SK-N-SH (cell line): ENCODE results near the gene PANK4. TPM values are rescaled to one million over a fixed set of nuclear protein-coding genes. Genes with fewer than 3 reads are reported as not detected.

Experiments used
- CHD2 ChIP-seq: fragments of 150-350 bp; IDR thresholded peaks from 2 replicates; pipeline ENCODE4 v1.6.1; 2018; ENCODE audit warnings: low read length; ENCODE audit not compliant: partially characterized antibody
- EP300 ChIP-seq, 2 experiments: IDR thresholded peaks; 2 replicates each; pipeline versions ENCODE4 v1.4.0 to v1.6.1; 2012; ENCODE audit warnings: borderline replicate concordance in 1 of 2, low read depth in 1 of 2, low read length in 1 of 2
- GATA2 ChIP-seq: sonication (generic); formaldehyde crosslinking; IDR thresholded peaks from 2 replicates; pipeline ENCODE4 v1.5.0; 2020; ENCODE audit warnings: mild to moderate bottlenecking, missing genetic modification reagents
- JUND ChIP-seq: IDR thresholded peaks from 2 replicates; pipeline ENCODE4 v1.4.0; 2012
- polyA plus RNA-seq, 3 experiments: library from polyadenylated mRNA; depleted of rRNA; stranded (reverse); fragments of >200 nt; gene quantifications; 2 replicates each; pipeline ENCODE4 v1.2.3, GENCODE V29; 2012
- TF ChIP-seq, protein P1 (sequence below): fragments of 200-600 bp; sonication (generic); IDR thresholded peaks from 2 replicates; pipeline ENCODE4 v1.6.1; 2017; ENCODE audit warnings: antibody characterized with exemption, mild to moderate bottlenecking, moderate library complexity
- TF ChIP-seq, protein P2 (sequence below): IDR thresholded peaks from 2 replicates; pipeline ENCODE4 v1.6.1; 2012; ENCODE audit warnings: mild to moderate bottlenecking, low read depth, low read length, moderate library complexity

PANK4 gene
- polyA plus RNA-seq, 1 of the 3 experiments (the other 2 are of a cell fraction), result 16.6 TPM

- TF ChIP-seq, protein P1, sequence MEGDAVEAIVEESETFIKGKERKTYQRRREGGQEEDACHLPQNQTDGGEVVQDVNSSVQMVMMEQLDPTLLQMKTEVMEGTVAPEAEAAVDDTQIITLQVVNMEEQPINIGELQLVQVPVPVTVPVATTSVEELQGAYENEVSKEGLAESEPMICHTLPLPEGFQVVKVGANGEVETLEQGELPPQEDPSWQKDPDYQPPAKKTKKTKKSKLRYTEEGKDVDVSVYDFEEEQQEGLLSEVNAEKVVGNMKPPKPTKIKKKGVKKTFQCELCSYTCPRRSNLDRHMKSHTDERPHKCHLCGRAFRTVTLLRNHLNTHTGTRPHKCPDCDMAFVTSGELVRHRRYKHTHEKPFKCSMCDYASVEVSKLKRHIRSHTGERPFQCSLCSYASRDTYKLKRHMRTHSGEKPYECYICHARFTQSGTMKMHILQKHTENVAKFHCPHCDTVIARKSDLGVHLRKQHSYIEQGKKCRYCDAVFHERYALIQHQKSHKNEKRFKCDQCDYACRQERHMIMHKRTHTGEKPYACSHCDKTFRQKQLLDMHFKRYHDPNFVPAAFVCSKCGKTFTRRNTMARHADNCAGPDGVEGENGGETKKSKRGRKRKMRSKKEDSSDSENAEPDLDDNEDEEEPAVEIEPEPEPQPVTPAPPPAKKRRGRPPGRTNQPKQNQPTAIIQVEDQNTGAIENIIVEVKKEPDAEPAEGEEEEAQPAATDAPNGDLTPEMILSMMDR, result no peak
- TF ChIP-seq CHD2, result no peak
- no peak for TF ChIP-seq JUND
- TF ChIP-seq EP300 (IDR thresholded peaks at IDR 0.05; ENCODE audit: borderline replicate concordance in 1 of 2, low read depth in 1 of 2, low read length in 1 of 2), result no peak
- TF ChIP-seq, protein P2, sequence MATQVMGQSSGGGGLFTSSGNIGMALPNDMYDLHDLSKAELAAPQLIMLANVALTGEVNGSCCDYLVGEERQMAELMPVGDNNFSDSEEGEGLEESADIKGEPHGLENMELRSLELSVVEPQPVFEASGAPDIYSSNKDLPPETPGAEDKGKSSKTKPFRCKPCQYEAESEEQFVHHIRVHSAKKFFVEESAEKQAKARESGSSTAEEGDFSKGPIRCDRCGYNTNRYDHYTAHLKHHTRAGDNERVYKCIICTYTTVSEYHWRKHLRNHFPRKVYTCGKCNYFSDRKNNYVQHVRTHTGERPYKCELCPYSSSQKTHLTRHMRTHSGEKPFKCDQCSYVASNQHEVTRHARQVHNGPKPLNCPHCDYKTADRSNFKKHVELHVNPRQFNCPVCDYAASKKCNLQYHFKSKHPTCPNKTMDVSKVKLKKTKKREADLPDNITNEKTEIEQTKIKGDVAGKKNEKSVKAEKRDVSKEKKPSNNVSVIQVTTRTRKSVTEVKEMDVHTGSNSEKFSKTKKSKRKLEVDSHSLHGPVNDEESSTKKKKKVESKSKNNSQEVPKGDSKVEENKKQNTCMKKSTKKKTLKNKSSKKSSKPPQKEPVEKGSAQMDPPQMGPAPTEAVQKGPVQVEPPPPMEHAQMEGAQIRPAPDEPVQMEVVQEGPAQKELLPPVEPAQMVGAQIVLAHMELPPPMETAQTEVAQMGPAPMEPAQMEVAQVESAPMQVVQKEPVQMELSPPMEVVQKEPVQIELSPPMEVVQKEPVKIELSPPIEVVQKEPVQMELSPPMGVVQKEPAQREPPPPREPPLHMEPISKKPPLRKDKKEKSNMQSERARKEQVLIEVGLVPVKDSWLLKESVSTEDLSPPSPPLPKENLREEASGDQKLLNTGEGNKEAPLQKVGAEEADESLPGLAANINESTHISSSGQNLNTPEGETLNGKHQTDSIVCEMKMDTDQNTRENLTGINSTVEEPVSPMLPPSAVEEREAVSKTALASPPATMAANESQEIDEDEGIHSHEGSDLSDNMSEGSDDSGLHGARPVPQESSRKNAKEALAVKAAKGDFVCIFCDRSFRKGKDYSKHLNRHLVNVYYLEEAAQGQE, result no peak
- TF ChIP-seq GATA2, result no peak
These were observed 67.7 kb downstream of the PANK4 start (continued) for GRCh38 chr1:2458687-2459086.

Other genes starting within 250 kb of the PANK4 start
- 13.7 and 16.3 TPM in 2 replicates for gene MORN1, start 135.0 kb downstream of the PANK4 start, polyA plus RNA-seq (2012; rRNA removed)
- 181 and 189 TPM in 2 replicates for gene RER1, start 134.8 kb downstream of the PANK4 start, polyA plus RNA-seq (2012; rRNA removed)
- 25.7 and 28.6 TPM in 2 replicates for gene PEX10, start 114.0 kb downstream of the PANK4 start, polyA plus RNA-seq (2012; rRNA removed)
- gene PLCH2, start 50.3 kb downstream of the PANK4 start, polyA plus RNA-seq (2012; rRNA removed), result 0.08 and 0.18 TPM in 2 replicates
- 0.03 and 0.05 TPM in 2 replicates for gene HES5, start 3.7 kb upstream of the PANK4 start, polyA plus RNA-seq (2012; rRNA removed)
- gene TNFRSF14, start 29.8 kb upstream of the PANK4 start, polyA plus RNA-seq (2012; rRNA removed), result 0.19 and 0.28 TPM in 2 replicates
- gene PRXL2B, start 60.2 kb upstream of the PANK4 start, polyA plus RNA-seq (2012; rRNA removed), result 28.0 and 33.7 TPM in 2 replicates
- gene MMEL1, start 106.4 kb upstream of the PANK4 start, polyA plus RNA-seq (2012; rRNA removed), result 0.16 and 0.26 TPM in 2 replicates